HFFc6 (cell line): ENCODE data around the gene P2RX3. TPM values are rescaled to one million over a fixed set of nuclear protein-coding genes. Genes with fewer than 3 reads are reported as not detected.
A peak's percentile ranks its signal among the peaks of the same experiment; 100 is the strongest.

Experiments used
- DNase-seq: peaks from one replicate; pipeline ENCODE4 v3.0.0-alpha.2; 2018
- H3K27ac Mint-ChIP-seq: 2 replicates; pipeline ENCODE4 v1.8.0; 2020; ENCODE audit warnings: mild to moderate bottlenecking, mixed read lengths
- H3K27me3 Mint-ChIP-seq: 2 replicates; pipeline ENCODE4 v1.8.0; 2021; ENCODE audit warnings: mild to moderate bottlenecking, moderate library complexity, mixed read lengths; ENCODE audit not compliant: insufficient read depth
- H3K36me3 Mint-ChIP-seq: 2 replicates; pipeline ENCODE4 v1.8.0; 2021; ENCODE audit warnings: low read depth, mixed read lengths
- H3K4me1 Mint-ChIP-seq: 2 replicates; pipeline ENCODE4 v1.8.0; 2020; ENCODE audit warnings: low read depth, mixed read lengths
- H3K4me3 Mint-ChIP-seq: 2 replicates; pipeline ENCODE4 v1.8.0; 2020; ENCODE audit warnings: mild to moderate bottlenecking, moderate library complexity, mixed read lengths
- H3K9me3 Mint-ChIP-seq: 2 replicates; pipeline ENCODE4 v1.8.0; 2020; ENCODE audit warnings: mild to moderate bottlenecking, mixed read lengths
- CTCF ChIP-seq: fragments of 200-600 bp; sonication (generic); IDR thresholded peaks from 2 replicates; pipeline ENCODE4 v1.5.0; 2021; ENCODE audit warnings: antibody characterized with exemption, mild to moderate bottlenecking
- total RNA-seq, 6 experiments: library from RNA; stranded (reverse); fragmentation: NEBNext Ultra II Directional; extraction: Animal tissue kit (Norgen Biotek cat#: 25700); gene quantifications; 2 replicates in 1 of 6; 3 replicates in 5 of 6; pipeline ENCODE4 v1.2.3, GENCODE V29; 2021

The P2RX3 gene
- total RNA-seq, 6 experiments from 2014 or later, result not detected

- H3K27ac Mint-ChIP-seq, result peak overlapping the region; percentile 92
- DNase-seq, result peak; percentile 96
- peak overlapping the region; percentile 88 for H3K4me3 Mint-ChIP-seq
- peaks cover 4% of the 10 kb centered on the region; the same call in 1 of the 2 replicates for H3K27me3 Mint-ChIP-seq
- peaks cover 59% of the 10 kb centered on the region for H3K4me1 Mint-ChIP-seq
- H3K9me3 Mint-ChIP-seq, result no peaks in the 10 kb centered on the region
- TF ChIP-seq CTCF, result no peak
- peaks cover 29% of the 10 kb centered on the region for H3K36me3 Mint-ChIP-seq
Observed at GRCh38 chr11:57311109-57311936, 26.8 kb upstream of the P2RX3 start.

GRCh38 chr11:57312511-57313021, 25.6 kb upstream of the P2RX3 start:
- H3K27ac Mint-ChIP-seq, result peak overlapping the region; percentile 92

GRCh38 chr11:57313071-57313787, 24.9 kb upstream of the P2RX3 start:
- no peaks in the 10 kb centered on the region for H3K9me3 Mint-ChIP-seq
- peaks cover 23% of the 10 kb centered on the region for H3K36me3 Mint-ChIP-seq
- H3K4me3 Mint-ChIP-seq, result no peak overlapping the region
- DNase-seq, result no peak
- peaks cover 47% of the 10 kb centered on the region for H3K4me1 Mint-ChIP-seq
- no peak overlapping the region for H3K27ac Mint-ChIP-seq
- TF ChIP-seq CTCF, result no peak
- H3K27me3 Mint-ChIP-seq, result peaks cover 4% of the 10 kb centered on the region; the same call in 1 of the 2 replicates

More at GRCh38 chr11:57312511-57313021, 25.6 kb upstream of the P2RX3 start:
- peak overlapping the region; percentile 77 for H3K4me3 Mint-ChIP-seq
- peaks cover 4% of the 10 kb centered on the region; the same call in 1 of the 2 replicates for H3K27me3 Mint-ChIP-seq
- H3K36me3 Mint-ChIP-seq, result peaks cover 24% of the 10 kb centered on the region
- H3K9me3 Mint-ChIP-seq, result no peaks in the 10 kb centered on the region
- H3K4me1 Mint-ChIP-seq, result peaks cover 47% of the 10 kb centered on the region
- TF ChIP-seq CTCF, result no peak
- no peak for DNase-seq

- H3K27ac Mint-ChIP-seq, result peak overlapping the region; percentile 33; the same call in 1 of the 2 replicates
- no peaks in the 10 kb centered on the region for H3K9me3 Mint-ChIP-seq
- TF ChIP-seq CTCF, result no peak
- peaks cover 4% of the 10 kb centered on the region; the same call in 1 of the 2 replicates for H3K27me3 Mint-ChIP-seq
- H3K4me1 Mint-ChIP-seq, result peaks cover 45% of the 10 kb centered on the region
- no peak for DNase-seq
- H3K36me3 Mint-ChIP-seq, result peaks cover 20% of the 10 kb centered on the region
- no peak overlapping the region for H3K4me3 Mint-ChIP-seq
Observed at GRCh38 chr11:57313788-57314135, 24.4 kb upstream of the P2RX3 start.

- peak overlapping the region; percentile 33; the same call in 1 of the 2 replicates for H3K27ac Mint-ChIP-seq
- H3K27me3 Mint-ChIP-seq, result peaks cover 4% of the 10 kb centered on the region; the same call in 1 of the 2 replicates
- no peak for DNase-seq
- H3K9me3 Mint-ChIP-seq, result no peaks in the 10 kb centered on the region
- no peak overlapping the region for H3K4me3 Mint-ChIP-seq
- peaks cover 19% of the 10 kb centered on the region for H3K36me3 Mint-ChIP-seq
- H3K4me1 Mint-ChIP-seq, result peaks cover 44% of the 10 kb centered on the region
- TF ChIP-seq CTCF, result no peak
Observed at GRCh38 chr11:57314221-57314973, 23.8 kb upstream of the P2RX3 start.
